Measurements from ENCODE around the gene UGT2A1.

DNA sequence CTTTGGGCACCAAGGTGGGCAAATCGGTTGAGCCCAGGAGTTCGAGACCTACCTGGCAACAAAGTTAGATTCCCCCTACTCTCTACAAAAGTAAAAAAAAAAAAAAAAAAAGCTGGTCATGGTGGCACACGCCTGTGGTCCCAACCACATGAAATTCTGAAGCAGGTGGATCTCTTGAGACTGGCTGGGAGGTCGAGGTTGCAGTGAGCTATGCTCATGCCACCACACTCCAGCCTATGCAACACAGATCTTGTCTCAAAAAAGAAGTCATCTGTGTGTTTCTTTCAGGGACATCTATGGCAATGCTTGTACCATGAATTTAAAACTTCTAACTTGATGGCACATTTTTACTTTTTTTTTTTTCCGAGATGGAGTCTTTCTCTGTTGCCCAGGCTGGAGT is 68.9 kb downstream of the UGT2A1 start:
- TF ChIP-seq CTCF (IDR thresholded peaks at IDR 0.05 in 2 of 3, conservative IDR thresholded peaks at IDR 0.05 in 1 of 3; ENCODE audit: borderline replicate concordance in 1 of 3, insufficient read depth in 1 of 3, low read depth in 2 of 3, low read length in 2 of 3): no peak
- TF ChIP-seq POLR2AphosphoS5 (IDR thresholded peaks at IDR 0.05; ENCODE audit: low read depth, low read length): no peak
- no peak for TF ChIP-seq TCF7L2 (IDR thresholded peaks at IDR 0.05; ENCODE audit: borderline replicate concordance, extremely low read depth, insufficient read depth, insufficient read length)
- no peak for TF ChIP-seq RAD21 (IDR thresholded peaks at IDR 0.05; ENCODE audit: low read depth)
- TF ChIP-seq EZH2phosphoT487 (IDR thresholded peaks at IDR 0.05; ENCODE audit: borderline replicate concordance): no peak
- no peak for TF ChIP-seq ELF1 (IDR thresholded peaks at IDR 0.05; ENCODE audit: borderline replicate concordance, low read depth)
- TF ChIP-seq YY1 (IDR thresholded peaks at IDR 0.05; ENCODE audit: extremely low read depth, insufficient replicate concordance, low read depth, low read length): no peak

Measured in HCT116 (cell line).